Measurements from ENCODE around the gene SMARCA2.
A peak's percentile ranks its signal among the peaks of the same experiment; 100 is the strongest.

Gene SMARCA2

DNA sequence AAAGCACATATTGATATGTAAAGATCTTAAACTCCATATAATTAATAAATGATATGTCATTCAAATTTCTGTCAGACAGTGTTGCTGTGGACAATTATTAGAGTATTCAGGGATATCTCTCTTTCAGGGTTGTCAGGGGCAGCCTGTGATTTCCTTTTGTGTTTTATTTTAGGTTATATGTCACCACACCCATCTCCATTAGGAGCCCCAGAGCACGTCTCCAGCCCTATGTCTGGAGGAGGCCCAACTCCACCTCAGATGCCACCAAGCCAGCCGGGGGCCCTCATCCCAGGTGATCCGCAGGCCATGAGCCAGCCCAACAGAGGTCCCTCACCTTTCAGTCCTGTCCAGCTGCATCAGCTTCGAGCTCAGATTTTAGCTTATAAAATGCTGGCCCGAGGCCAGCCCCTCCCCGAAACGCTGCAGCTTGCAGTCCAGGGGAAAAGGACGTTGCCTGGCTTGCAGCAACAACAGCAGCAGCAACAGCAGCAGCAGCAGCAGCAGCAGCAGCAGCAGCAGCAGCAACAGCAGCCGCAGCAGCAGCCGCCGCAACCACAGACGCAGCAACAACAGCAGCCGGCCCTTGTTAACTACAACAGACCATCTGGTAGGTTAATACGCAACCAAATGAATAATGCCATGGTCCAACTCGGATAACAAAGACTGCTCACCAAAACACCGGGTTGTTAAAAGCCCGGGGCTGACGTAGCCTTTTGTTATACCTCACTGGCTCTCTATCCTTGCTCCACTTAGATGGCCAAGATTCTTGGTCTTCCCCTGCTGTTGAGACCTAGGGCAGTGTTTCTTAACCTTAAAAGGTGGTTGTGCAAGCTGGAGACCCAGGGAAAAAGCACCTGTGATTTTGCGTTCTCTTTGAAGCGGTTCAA lies 24.4 kb downstream of the SMARCA2 start:
- FAIRE-seq (no peak), DNase-seq (ENCODE audit: low spot score) (no peak)

DNA sequence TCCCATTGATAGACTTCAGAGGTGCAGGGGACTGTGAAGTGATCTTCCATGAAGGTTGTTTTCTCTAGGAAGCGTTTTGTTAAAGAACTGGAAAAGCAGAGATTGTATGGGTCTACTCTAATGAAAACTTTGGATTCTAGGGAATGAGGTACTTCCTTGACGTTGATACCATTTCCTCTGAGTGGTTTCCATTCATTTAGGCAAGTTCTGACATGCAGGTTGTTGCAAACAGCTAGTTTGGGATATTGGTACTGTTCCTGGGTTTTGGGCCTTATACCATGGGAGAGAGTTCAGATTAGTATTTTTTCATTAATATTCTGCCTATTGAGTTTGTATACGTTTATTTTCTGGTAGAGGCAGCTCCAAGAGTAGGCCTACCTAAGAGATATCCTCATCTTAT lies 25.7 kb downstream of the SMARCA2 start:
- FAIRE-seq = no peak
- no peak for DNase-seq (ENCODE audit: low spot score)

- no peak for FAIRE-seq
- no peak for DNase-seq (ENCODE audit: low spot score)
Observed at GRCh38 chr9:2041736-2042135, 26.6 kb downstream of the SMARCA2 start.

- DNase-seq (ENCODE audit: low spot score) (no peak), FAIRE-seq (no peak)
Observed at GRCh38 chr9:2043243-2043642, 28.1 kb downstream of the SMARCA2 start.

DNA sequence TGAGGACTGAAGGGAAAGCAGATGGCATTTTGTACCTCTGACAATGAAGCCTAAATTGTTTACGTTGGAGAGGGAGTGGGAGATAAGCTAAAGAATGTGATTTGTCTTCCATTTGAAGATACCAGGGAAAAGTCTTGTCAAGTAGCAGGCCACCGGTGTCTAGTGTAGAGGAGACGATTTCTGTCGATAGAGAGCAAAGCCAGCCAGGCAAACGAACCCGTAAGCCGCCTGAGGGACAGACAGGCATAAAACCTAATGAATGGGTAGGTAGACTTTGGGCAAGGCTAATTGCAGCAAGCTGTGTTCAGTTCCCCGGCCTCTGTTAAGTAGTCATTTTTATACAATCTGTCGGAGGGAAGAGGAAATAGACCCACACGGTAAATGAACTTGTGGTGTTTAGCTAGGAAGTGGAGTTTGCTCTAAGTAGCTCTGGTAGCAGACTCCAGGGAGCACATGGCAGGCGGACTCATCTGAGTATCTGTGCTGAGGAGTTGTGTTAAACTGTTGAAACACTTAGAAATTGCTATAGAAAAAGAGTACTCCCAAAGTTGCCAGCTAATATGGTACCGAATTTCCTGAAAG lies 28.8 kb downstream of the SMARCA2 start:
- no peak for FAIRE-seq
- DNase-seq (ENCODE audit: low spot score) = no peak

GRCh38 chr9:2047144-2047671 lies 32.1 kb downstream of the SMARCA2 start:
- DNase-seq (ENCODE audit: low spot score) = no peak
- no peak for FAIRE-seq

- DNase-seq (ENCODE audit: low spot score) (no peak), FAIRE-seq (no peak)
Observed at GRCh38 chr9:2047916-2048315, 32.8 kb downstream of the SMARCA2 start.

GRCh38 chr9:2050236-2050635 lies 35.1 kb downstream of the SMARCA2 start:
- no peak for DNase-seq (ENCODE audit: low spot score)
- no peak for FAIRE-seq

- DNase-seq (ENCODE audit: low spot score) = no peak
- FAIRE-seq = no peak
Observed at GRCh38 chr9:2053883-2054845, 39.0 kb downstream of the SMARCA2 start.

DNA sequence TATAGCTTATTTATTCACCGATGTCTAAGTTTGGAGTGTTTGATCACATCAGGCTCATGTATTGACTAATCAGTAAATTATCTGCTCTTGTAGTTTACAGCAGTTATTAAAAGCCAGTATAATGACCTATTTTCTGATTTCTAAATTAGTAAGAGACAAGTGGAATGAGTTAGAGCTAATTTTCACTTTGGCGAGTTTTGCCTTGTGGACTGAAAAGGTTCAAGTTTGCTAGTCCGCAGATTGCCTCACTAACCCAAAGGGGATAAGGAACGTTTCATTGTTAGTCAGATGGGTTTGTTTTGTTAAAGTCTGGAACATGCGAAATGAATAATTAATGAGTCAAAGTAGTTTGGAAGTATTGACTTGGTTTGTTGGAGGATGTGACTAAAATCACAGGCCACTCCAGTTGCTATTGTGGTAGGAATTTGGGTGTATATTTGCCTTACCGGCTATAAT lies 40.1 kb downstream of the SMARCA2 start:
- DNase-seq (ENCODE audit: low spot score) (no peak), FAIRE-seq (no peak)

DNA sequence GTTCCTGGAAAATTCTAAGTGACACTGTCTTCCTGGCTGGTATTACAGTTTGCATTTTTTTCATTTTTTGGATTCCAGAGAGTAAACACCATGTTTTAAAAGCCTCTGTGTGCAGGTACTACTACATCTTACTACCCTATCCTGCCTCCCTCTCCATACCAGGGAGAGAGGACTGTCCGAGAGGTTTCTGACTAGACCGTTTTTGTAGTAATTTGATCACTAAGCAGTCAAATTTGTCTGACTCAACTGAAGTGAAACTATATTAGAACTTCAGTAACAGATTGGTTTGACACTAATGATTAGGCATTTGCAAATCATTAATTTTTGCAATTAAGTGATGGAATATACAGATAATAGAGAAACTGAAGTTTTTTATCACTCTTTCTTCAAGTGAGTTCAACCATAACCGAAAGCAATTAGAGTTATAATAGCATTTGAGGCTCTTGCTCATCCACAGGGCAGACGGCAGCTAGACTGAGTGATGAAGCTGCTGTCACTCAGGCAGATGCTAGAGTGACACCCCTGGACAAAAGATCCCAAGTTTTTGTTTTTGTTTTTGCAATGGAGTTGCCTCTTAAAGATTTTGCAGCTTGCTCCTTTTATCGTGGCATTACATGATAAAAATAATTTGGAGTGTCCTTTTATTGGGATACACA lies 44.3 kb downstream of the SMARCA2 start:
- no peak for DNase-seq (ENCODE audit: low spot score)

GRCh38 chr9:2060424-2060823 lies 45.3 kb downstream of the SMARCA2 start:
- no peak for FAIRE-seq
- DNase-seq (ENCODE audit: low spot score) = no peak

More for the DNA sequence above, 44.3 kb downstream of the SMARCA2 start:
- FAIRE-seq = no peak

- no peak for FAIRE-seq
- DNase-seq (ENCODE audit: low spot score) = no peak
Observed at GRCh38 chr9:2065704-2066103, 50.6 kb downstream of the SMARCA2 start.

- FAIRE-seq = no peak
- DNase-seq (ENCODE audit: low spot score) = peak; percentile 7
Observed at GRCh38 chr9:2066312-2067273, 51.4 kb downstream of the SMARCA2 start.

DNA sequence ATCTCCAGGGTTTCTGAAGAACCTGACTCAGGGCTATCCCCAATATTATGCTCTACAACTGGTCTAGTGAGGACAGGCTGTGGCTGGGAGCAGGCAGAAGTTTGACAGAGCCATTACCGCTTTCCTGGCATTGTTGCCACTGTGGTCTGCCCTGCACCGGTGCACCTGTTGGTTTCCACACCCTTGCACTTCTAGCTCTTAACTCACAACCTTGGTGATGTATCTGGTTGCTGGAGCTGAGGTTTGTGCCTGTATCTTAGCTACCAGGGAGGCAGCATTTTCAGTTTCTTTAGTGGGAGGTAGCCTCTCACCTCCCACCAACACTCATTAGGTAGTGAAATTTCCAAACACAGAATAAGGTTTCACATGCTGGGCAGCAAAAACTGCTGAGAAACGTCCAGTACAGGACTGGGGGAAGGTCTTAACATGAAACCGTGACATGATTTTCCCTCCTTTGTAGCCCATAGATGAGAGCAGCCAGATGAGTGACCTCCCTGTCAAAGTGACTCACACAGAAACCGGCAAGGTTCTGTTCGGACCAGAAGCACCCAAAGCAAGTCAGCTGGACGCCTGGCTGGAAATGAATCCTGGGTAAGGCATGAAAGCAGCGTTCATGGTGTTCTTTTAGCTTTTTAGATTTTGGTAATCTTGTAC lies 57.7 kb downstream of the SMARCA2 start:
- no peak for DNase-seq (ENCODE audit: low spot score)
- no peak for FAIRE-seq

GRCh38 chr9:2082772-2083171 lies 67.6 kb downstream of the SMARCA2 start:
- FAIRE-seq (no peak), DNase-seq (ENCODE audit: low spot score) (no peak)

- DNase-seq (ENCODE audit: low spot score) (no peak), FAIRE-seq (no peak)
Observed at GRCh38 chr9:2083479-2083878, 68.3 kb downstream of the SMARCA2 start.

- no peak for FAIRE-seq
Observed at GRCh38 chr9:2085716-2086115, 70.6 kb downstream of the SMARCA2 start.

DNA sequence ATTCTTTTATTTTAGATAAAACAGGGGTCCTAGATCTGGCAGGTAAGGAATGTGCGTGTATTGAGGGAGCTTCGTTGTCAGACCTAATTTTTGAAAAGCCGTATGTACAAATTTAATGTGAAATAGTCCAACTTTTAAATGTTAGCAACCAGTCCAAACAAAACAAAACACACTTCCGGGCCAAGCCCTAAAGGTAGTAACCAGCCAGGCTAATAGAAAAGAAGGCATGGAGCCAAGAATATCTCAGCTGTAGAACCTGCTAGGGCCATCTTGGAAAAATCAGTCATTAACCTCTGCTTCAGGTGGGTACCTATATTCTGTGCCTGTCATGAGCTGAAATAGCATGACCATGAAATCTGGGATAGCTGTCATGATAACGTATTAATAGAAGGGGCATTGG lies 71.0 kb downstream of the SMARCA2 start:
- FAIRE-seq = no peak
- no peak for DNase-seq (ENCODE audit: low spot score)

More at GRCh38 chr9:2085716-2086115, 70.6 kb downstream of the SMARCA2 start:
- no peak for DNase-seq (ENCODE audit: low spot score)
